Fibroblast of peridontal ligament (primary cell): Measurements from ENCODE around the gene PAPLN.

Source experiments
- DNase-seq: peaks from one replicate; pipeline ENCODE4 v3.0.0-alpha.2; 2010; ENCODE audit errors: extremely low read depth

PAPLN gene

DNA sequence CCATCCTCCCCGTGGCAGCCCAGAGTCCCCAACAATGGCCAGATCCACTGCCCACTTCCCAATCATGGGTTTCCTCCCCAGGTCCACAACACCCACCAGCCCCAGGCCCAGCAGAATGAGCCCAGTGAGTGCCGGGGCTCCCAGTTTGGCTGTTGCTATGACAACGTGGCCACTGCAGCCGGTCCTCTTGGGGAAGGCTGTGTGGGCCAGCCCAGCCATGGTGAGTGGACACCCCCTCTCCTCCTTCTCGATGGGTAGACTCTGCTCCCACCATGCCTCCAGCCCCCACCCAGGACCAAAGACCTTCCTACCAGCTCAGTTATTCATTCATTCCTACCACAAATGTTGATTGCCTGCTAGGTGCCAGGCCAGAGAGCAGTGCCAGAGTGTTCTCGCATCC, 23.8 kb downstream of the PAPLN start:
- DNase-seq: no peak

DNA sequence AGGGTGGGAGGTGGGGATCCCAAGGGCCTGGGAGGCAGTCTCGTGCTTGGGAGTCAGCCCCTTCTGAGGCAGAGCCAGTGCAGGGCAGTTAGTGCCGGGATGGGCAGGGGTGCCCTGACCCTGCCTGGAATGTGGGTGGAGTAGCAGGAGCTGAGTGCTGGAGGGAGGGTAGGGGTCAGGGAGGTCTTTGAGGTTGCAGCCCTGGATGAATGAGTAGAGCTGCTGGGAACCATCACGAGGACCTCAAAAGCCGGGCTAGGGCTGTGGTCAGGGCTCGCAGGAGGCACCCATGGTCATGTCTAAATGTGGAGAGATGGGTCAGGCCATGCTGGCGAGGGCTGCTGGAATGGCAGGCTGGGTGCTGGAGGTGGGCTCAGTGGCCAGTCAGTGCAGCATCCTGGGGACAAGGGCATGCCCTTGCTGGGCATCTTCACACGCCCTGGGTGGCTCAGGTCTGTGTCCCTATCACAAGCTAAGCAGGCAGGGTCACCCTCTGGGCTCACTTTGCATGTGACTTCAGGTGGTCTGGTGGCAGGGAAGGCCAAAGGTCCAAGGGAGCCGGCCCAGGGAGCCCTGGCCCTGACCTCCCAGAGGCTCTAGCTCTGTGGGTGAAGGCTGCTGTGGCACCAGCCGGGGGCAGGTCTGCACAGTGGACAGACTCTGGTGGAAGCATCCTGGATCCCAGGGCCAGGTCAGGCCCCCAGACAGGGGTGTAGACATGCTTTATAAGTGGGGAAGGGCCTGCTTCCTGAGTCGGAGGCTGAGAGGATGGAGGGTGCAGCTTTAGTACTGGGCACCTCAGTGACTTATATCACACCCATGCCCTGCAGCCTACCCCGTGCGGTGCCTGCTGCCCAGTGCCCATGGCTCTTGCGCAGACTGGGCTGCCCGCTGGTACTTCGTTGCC, 24.5 kb downstream of the PAPLN start:
- DNase-seq: no peak

DNA sequence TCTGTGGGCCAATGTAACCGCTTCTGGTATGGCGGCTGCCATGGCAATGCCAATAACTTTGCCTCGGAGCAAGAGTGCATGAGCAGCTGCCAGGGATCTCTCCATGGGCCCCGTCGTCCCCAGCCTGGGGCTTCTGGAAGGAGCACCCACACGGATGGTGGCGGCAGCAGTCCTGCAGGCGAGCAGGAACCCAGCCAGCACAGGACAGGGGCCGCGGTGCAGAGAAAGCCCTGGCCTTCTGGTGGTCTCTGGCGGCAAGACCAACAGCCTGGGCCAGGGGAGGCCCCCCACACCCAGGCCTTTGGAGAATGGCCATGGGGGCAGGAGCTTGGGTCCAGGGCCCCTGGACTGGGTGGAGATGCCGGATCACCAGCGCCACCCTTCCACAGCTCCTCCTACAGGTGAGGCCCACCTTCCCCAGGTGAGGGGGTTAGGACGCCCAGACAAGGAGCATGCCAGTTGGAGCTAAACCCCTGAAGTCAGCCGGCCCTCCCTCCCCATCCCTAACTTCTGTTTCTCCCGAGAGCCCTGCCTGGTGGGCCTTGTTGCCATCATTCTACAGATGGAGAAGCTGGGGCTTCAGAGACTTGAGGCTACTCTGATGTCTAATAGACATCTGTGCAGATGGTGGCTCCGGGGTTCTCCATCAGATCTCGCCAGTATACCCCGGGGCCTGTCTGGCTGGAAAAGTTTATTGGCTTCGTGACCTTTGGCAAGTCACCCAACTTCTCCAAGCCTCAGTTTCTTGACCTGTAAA, 25.3 kb downstream of the PAPLN start:
- DNase-seq: no peak

DNA sequence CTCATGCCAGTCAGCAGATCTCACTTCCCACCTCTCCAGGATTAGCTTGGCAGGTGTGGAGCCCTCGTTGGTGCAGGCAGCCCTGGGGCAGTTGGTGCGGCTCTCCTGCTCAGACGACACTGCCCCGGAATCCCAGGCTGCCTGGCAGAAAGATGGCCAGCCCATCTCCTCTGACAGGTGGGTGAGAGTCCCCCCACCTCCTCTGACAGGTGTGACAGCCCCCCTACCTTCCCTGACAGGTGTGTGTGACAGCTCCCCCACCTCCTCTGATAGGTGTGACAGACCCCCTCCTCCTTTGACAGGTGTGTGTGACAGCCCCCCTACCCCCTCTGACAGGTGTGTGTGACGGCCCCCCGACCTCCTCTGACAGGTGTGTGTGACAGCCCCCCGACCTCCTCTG, 26.3 kb downstream of the PAPLN start:
- DNase-seq: no peak

DNA sequence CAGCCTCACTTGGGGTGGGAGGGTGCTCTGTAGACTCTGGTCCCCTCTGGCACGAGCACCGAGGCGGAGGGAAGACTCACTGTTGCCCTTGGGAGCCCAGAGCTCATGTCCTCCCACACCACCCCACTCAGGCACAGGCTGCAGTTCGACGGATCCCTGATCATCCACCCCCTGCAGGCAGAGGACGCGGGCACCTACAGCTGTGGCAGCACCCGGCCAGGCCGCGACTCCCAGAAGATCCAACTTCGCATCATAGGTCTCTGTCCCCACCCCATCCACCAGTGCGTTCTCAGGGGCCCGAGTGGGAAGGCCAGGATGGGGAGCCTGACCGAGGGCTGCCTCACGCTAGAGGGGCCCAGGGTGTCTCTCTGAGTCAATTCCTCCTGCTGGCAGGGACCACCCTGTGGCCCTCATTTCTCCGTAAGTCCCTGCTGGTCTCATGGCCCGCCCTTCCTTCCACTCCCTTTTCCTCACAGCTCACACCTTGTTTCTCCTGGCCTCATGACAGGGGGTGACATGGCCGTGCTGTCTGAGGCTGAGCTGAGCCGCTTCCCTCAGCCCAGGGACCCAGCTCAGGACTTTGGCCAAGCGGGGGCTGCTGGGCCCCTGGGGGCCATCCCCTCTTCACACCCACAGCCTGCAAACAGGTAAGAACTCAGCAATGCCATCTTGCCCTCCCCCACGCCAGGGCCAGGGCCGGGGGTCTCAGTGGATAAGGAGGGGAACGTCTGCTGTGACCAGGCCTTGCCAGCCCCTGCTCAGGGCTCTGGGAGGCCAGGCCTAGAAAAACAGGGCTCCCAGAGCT, 27.0 kb downstream of the PAPLN start:
- DNase-seq: no peak

DNA sequence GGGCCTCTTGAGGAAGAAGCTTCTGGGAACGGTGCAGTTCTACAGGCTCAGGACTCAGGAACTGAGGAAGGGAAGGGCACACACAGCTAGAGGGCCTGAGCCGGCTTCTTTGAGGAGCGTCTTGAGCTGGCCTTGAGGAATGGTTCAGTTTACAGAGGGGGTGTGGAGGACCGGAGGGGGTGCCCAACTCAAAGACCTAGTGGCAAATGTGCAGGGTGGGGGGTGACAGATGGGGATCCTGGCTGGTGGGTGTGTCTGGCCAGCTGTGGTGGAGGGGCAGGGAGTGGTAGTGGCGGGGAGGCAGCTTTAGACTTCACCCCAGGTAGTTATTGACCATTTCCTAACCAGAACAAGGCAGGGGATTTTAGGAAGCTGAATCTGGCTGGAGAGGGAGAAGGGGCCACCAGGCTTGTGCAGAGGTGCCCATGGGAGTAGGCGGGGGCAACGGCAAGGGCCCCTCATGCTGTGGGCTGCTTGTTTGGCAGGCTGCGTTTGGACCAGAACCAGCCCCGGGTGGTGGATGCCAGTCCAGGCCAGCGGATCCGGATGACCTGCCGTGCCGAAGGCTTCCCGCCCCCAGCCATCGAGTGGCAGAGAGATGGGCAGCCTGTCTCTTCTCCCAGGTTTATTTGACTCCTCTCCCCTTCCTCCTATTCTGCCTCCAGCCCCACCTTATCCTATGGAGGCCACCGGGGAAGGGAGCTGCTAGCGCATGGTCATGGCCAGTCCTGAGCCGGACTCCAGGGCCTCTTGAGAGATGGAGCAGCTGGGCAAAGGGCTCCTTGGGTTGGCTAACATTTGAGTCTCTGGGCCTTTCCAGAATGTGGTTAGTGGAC, 27.8 kb downstream of the PAPLN start:
- DNase-seq: no peak

DNA sequence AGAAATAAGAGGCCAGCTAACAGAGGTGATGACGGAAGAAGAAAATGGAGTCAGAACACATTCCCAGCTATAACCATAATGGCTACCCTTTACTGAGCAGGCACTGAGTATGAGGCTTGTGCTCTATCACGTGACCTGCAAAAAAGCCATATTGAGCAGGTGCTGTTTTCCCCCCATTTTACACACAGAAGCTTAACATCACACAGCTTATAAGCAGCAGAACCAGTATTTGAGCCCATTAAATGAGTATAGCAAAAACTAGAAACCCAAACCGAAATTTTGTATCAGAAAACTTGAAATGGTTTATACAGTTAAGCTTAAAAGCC, 28.4 kb downstream of the PAPLN start:
- no peak for DNase-seq

- DNase-seq: no peak
These were observed 29.0 kb downstream of the PAPLN start for GRCh38 chr14:73266317-73266716.

GRCh38 chr14:73267474-73267873, 30.2 kb downstream of the PAPLN start:
- no peak for DNase-seq

GRCh38 chr14:73269729-73270531, 32.6 kb downstream of the PAPLN start:
- no peak for DNase-seq

DNA sequence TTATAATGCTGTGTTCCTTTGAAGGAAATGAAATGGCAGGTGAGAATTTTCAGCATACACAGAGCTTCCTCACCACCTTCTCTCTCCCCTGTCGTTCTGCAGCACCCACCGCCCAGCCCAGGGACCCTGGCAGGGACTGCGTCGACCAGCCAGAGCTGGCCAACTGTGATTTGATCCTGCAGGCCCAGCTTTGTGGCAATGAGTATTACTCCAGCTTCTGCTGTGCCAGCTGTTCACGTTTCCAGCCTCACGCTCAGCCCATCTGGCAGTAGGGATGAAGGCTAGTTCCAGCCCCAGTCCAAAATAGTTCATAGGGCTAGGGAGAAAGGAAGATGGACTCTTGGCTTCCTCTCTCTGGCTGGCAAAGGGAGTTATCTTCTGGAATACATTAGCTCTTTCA, 35.1 kb downstream of the PAPLN start:
- peak; percentile 29 for DNase-seq

- DNase-seq: no peak
These were observed 36.5 kb downstream of the PAPLN start for GRCh38 chr14:73273799-73274198.

- DNase-seq: no peak
These were observed 39.5 kb downstream of the PAPLN start for GRCh38 chr14:73276836-73277235.

- DNase-seq: no peak
These were observed 40.1 kb downstream of the PAPLN start for GRCh38 chr14:73277376-73277775.

- no peak for DNase-seq
These were observed 43.6 kb downstream of the PAPLN start for GRCh38 chr14:73280903-73281302.

- DNase-seq: peak; percentile 52
These were observed 46.5 kb downstream of the PAPLN start for GRCh38 chr14:73283608-73284379.

GRCh38 chr14:73285979-73286378, 48.7 kb downstream of the PAPLN start:
- DNase-seq: no peak

DNA sequence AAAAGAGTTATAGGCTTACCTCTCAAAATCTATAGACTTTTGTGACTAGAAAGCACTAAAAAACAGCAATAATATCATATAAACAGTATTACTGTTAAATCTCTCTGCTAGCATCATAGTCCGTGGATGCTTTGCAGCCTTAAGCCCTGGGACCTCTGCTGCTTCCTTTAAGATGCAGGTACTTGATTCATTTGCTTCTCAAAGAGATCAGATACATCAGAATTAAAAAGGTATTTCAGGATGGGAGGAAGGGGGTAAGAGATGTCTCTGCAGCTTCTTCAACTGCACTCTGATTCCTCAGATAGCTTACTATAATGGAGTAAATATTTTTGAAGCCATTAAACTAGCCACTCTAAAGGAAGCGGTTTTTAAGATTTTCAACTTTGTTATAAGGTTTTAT, 49.3 kb downstream of the PAPLN start:
- no peak for DNase-seq

- DNase-seq: no peak
These were observed 49.8 kb downstream of the PAPLN start for GRCh38 chr14:73287071-73287470.

DNA sequence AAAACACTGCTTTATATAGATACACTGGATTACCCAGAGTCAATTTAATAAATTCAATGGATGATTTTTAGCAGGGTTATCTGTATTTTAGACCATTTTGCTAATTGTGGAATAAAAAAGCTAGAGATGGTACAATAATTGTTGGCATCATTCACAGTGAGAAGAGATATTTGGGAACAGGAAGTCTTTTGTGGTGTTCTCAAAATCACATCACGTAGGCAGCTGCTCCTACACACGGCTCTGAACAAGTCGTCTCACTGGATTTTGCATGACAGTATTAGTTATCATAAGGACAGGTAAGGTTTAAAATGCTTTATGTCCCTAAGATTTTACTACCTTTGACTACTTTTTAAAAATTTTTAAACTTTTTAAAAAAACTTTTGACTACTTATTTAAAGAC, 52.0 kb downstream of the PAPLN start:
- no peak for DNase-seq
